NB4 (cell line): ENCODE results near the gene KDM4C.

Experiments
- MAX ChIP-seq: IDR thresholded peaks from 2 replicates; pipeline ENCODE4 v1.6.1; 2011; ENCODE audit warnings: low read depth, low read length
- MYC ChIP-seq: IDR thresholded peaks from 2 replicates; pipeline ENCODE4 v1.6.1; 2011; ENCODE audit warnings: low read depth, low read length
- POLR2A ChIP-seq: IDR thresholded peaks from 2 replicates; pipeline ENCODE4 v1.6.1; 2011; ENCODE audit warnings: mild to moderate bottlenecking; ENCODE audit not compliant: insufficient read length; ENCODE audit errors: extremely low read depth
- TF ChIP-seq, protein P1 (sequence below): IDR thresholded peaks from one replicate; pipeline ENCODE4 v1.5.1; 2012; ENCODE audit warnings: low read depth, low read length

DNA sequence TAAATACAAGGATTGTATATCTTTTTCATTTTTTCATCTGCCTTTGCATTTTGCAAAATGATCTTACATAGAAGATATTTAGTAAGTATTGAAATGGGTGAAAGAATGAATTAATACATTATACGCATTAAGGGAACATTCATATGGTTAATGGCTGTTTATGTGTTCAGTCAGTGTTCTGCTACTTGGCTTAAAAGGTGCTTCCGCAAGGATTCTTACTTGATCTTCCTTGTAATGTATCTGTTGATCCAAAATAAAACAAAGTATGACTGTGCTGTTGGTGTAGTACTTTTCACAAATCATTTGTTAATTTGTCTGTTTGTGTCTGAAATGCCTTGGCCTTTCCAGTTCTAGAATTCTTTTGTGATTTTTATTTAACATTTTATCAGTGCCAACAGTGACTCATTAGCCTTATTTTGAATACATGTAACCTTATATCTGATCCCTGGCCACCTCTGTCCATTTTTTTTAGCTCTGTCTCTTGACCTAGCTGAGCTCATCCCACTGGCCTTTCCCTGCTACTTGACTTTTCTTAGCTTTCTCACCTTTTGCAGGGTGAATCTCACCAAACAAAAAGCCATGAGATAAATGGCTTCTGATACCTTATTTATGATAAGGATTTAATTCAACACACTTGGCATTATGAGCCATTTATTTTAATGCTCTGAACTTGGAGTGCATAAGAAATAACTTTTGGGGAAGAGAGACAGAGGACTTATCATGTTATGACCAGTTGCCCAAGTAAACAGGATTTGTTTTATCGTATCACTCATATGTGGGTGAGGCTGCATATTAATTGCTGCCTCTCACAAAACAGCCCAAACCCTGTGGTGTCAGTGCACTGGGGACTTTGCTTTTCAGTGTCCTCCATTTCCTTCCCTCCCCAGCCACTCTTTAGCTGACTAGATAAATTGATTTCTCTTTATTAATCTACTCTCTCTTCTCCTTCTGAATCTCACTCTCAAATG, 340.3 kb downstream of the KDM4C start:
- TF ChIP-seq, protein P1, sequence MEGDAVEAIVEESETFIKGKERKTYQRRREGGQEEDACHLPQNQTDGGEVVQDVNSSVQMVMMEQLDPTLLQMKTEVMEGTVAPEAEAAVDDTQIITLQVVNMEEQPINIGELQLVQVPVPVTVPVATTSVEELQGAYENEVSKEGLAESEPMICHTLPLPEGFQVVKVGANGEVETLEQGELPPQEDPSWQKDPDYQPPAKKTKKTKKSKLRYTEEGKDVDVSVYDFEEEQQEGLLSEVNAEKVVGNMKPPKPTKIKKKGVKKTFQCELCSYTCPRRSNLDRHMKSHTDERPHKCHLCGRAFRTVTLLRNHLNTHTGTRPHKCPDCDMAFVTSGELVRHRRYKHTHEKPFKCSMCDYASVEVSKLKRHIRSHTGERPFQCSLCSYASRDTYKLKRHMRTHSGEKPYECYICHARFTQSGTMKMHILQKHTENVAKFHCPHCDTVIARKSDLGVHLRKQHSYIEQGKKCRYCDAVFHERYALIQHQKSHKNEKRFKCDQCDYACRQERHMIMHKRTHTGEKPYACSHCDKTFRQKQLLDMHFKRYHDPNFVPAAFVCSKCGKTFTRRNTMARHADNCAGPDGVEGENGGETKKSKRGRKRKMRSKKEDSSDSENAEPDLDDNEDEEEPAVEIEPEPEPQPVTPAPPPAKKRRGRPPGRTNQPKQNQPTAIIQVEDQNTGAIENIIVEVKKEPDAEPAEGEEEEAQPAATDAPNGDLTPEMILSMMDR: no peak
- TF ChIP-seq MAX (no peak), MYC (no peak), POLR2A (no peak)
